GM19238 (cell line): ENCODE data around the gene PTPRG.
"Not testable (repeated sequence)": the region's sequence is repeated elsewhere in the genome, so short reads cannot be mapped to it uniquely, and the experiment has no call there.

ENCODE experiments used
- DNase-seq: peaks from one replicate; pipeline ENCODE4 v3.0.0; 2011; ENCODE audit warnings: low spot score; ENCODE audit not compliant: insufficient read length

Gene PTPRG

DNA sequence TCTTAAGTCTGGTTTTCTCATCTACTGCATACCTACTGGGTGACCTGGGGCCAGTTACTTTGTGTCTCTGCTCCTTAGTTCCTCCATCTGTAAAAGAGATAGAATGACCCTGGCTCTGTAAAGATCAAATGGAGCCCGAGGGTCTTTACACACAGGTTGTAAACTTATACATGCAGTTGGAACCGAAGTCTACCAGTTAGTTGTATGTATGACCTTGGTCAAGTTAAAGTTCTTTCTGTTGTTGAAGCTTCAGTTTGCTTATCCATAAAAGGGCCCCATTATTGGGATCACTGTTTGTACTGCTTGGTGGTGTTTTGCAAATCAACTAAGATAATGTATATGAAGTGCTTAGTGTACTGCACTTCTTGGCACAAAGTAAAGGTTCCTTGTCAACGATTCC is 186.9 kb downstream of the PTPRG start:
- DNase-seq, result no peak

DNA sequence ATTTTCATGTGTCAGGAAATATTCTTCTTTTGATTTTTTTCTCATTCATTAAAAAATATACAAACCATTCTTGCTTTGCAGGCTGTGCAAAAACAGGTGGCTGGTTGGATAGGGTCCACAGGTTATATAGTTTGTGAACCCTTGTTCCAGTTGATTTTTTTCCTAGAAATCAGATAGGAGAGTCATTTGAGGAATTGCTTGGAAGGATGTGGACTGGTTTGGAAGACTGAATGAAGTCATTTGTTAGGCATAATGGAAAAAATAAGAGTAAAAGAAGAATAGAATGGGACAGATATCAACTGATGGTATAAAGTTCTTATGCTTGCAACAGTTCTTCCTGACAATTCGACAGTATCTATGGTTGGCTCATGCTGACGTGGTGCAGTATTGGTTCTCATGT is 189.4 kb downstream of the PTPRG start:
- DNase-seq, result no peak

GRCh38 chr3:61758839-61759238 is 197.5 kb downstream of the PTPRG start:
- DNase-seq, result no peak

DNA sequence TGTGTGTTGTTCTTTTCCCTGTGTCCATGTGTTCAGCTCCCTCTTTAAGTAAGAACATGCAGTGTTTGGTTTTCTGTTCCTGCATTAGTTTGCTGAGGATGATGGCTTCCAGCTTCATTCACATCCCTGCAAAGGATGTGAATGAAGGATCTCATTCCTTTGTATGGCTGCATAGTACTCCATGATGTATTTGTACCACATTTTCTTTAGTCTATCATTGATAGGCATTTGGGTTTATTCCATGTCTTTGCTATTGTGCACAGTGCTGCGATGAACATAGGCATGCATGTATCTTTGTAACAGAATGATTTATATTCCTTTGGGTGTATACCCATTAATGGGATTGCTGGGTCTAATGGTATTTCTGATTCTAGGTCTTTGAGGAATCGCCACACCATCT is 199.4 kb downstream of the PTPRG start:
- not testable (repeated sequence) for DNase-seq

DNA sequence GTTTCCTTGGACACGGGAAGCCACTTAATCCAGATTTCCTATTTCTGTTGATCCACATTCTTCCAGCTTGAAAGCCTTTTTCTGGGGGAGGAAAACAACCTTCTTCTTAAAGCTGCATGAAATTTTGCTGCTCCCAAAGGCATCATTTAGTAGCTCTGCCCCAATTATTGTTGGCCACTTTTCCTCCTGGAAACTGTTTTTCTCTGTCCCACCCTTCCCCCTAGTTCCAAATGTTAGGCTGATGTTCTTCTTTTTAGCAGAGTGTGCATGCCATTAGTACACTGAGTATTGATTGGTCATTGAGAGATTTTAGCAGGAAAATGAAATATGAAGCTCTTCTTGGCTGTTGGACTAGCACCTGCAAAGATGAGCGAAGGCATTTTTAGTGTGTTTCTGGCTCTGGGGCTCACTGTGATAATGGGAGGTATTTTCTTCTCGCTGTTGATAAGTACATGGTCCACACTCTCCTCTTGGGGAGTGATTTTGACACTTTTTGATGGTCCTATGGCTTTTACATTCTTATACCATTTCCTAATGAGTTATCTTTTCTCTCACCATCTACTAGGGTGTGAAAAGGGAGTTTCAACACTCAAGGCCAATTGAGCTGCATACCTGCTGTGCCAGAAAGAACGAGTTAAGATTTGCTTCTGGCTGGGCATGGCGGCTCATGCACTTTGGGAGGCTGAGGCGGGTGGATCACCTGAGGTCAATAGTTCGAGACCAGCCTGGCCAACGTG is 200.5 kb downstream of the PTPRG start:
- no peak for DNase-seq

GRCh38 chr3:61765157-61765876 is 203.9 kb downstream of the PTPRG start:
- DNase-seq, result no peak

- no peak for DNase-seq
These were observed 207.1 kb downstream of the PTPRG start for GRCh38 chr3:61768284-61769037.

DNA sequence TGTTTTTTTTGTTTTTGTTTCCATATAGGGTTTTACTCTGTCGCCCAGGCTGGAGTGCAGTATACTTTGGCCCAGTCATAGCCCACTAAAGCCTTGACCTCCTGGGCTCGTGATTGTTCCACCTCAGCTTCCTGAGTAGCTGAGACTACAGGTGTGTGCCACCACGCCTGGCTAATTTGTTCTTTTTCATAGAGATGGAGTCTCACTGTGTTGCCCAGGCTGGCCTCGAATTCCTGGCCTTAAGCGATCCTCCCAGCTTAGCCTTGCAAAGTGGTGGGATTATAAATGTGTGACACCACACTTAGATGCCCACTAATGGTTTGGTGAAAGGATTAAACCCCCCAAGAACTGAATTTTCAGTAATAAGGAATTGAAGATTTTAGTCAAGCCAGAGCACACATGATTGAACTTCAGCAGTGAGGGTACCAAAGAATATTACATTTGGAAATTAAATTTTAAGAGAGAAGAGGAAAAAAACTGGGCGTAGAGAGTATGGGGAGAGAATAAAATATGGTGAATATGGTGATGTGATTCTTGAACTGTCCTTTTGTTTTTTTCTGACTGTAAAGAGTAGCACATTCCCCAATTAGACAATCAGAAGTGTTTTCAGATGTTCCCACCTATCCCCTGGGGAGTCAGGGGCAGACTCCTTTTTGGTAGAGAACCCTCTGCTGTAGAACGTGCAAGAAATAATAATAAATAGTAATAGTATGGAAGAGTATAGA is 208.1 kb downstream of the PTPRG start:
- DNase-seq, result no peak

DNA sequence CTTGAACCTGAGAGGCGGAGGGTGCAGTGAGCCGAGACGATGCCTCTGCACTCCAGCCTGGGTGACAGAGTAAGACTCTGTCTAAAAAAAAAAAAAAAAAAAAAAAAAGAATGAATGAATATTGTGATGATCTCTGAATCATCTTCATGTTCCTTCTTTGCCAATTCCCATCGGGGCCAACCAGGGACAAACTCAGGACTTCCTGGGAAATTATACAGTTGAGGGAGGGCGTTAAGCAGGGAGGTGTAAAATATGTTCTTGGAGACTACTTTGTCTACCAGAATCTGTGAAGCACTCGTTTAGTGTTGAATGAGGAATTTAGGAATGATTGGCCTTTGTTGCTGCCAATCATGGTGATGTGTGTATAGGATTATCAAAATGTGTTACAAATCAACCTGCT is 210.6 kb downstream of the PTPRG start:
- no peak for DNase-seq

DNA sequence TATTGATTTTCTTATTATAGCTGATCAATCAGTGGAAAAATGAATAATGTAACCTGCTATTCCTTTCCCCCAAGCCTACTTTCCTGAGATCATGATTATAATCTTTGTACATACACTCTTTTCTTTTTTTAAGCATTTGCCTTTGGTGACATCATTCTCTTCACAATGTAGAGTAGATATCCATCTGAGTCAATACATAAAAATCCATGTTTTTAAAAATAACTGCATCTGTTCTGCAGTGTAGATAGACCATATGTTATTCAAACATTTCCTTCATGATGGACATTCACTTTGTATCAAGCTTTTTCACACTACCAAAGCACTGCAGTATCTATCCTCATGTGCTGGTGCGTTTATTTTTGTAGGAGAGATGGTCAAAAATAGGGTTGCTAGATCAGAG is 211.1 kb downstream of the PTPRG start:
- DNase-seq, result no peak

GRCh38 chr3:61774279-61774890 is 213.0 kb downstream of the PTPRG start:
- DNase-seq, result no peak

DNA sequence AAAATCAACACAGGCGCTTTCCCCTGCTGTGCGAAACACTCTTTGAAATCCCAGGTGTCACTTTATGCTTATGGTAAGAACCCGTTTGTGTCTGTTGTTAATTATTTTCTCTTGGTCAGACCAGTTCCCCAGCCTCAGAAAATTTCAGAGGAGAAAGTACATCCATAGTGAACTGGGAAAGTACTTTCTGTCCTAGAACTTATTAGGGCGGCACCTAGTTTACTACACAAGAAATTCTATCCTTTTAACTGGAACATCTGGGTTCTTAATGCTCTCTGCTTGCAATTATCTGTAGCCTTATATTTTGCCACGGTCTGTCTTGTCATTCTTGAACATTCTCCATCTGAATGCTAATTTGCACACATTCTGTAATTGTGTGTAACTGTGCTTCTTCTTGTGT is 215.0 kb downstream of the PTPRG start:
- no peak for DNase-seq

DNA sequence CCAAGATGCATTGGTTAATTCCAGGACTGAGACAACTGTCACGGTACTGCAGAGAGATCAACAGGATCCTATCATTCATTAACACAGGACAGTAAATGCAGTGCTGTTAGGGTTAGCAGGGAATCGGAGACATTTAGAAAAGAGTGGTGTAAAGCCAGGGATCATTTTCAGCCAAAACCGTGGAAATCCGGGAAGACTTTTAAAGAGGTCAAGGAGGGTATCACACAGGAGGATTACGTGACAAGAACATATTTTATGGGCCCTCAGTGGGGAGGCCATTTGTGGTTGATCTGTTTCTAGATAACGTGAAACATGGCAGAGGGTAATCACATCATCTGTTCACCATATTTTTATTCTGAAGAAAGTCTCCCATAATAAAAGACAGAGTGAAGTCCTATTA is 216.1 kb downstream of the PTPRG start:
- no peak for DNase-seq

- DNase-seq, result no peak
These were observed 216.7 kb downstream of the PTPRG start for GRCh38 chr3:61778095-61778494.

GRCh38 chr3:61780016-61780415 is 218.6 kb downstream of the PTPRG start:
- DNase-seq, result no peak

DNA sequence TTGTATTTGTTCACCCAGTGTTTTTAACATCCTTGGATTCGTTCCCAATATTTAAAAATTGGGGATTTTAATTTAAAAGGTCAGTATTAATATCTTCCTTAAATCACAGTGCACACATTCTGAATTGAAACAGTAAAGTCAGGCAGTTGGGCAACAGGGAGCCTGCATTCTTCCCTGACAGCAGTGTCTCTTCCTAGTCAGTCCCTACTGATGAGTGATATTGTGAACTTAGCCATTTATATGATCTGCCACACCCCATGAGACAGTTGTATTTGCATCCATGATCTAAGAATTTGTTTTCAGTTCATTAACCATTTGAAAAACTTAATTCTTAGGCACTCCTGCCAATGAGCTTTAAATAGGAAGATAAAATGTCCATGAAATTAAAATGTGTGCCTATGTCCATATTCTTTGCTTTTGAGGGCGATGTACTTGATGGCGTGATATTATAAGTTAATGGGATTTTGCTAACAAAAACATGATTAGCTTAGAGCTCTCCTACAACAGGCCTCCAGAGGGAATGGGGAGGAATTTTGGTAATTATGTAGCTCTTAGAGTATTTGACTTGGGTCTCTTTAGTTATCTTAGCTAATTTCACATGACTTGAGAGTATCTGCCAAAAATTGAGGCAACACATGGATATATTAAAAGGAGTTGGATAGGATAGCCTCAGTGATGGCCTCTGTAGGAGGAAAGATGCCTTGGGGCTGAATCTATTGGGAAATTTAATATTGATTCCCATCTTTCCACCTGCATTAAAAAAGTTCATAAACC is 219.3 kb downstream of the PTPRG start:
- no peak for DNase-seq

- no peak for DNase-seq
These were observed 222.8 kb downstream of the PTPRG start for GRCh38 chr3:61783993-61784718.

GRCh38 chr3:61788623-61789507 is 227.5 kb downstream of the PTPRG start:
- DNase-seq, result no peak

DNA sequence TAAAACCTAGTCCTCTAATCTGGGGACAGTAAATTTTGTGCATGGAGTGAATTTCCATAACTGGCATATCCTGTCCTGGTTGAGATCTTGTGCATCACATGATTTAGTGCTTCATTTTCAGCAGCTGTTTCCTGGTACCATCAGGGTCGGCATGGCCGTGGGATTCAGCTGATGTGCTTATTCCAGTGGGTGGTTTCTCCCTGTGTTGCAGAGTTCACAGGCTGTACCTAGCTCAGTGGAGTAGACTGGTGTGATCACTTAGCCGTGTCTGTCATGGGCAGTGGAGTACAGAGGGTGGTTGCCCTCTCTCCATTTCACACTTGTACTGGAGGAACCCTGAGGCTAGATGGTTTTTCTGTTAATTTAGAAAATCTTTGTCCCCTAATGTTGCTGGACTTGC is 228.5 kb downstream of the PTPRG start:
- DNase-seq, result no peak
